IPS DF 6.9 (cell line): Measurements from ENCODE around the gene RALGPS1.

ENCODE experiments used
- DNase-seq: peaks from one replicate; pipeline ENCODE4 v3.0.0-alpha.2; 2013; ENCODE audit warnings: low read depth, low spot score
- H3K27ac ChIP-seq: one replicate; pipeline ENCODE4 v1.5.1; 2013; ENCODE audit warnings: low read length, control low read depth
- H3K27me3 ChIP-seq: 2 replicates; pipeline ENCODE4 v1.6.1; 2013; ENCODE audit warnings: mild to moderate bottlenecking, low read length; ENCODE audit not compliant: control insufficient read depth, insufficient read depth
- H3K36me3 ChIP-seq: 2 replicates; pipeline ENCODE4 v1.6.1; 2013; ENCODE audit warnings: low read length; ENCODE audit not compliant: control insufficient read depth, insufficient read depth
- H3K4me1 ChIP-seq: 2 replicates; pipeline ENCODE4 v1.6.1; 2013; ENCODE audit warnings: low read length; ENCODE audit not compliant: control insufficient read depth, insufficient read depth
- H3K4me3 ChIP-seq: 2 replicates; pipeline ENCODE4 v1.5.1; 2013; ENCODE audit warnings: mild to moderate bottlenecking, low read length
- H3K9me3 ChIP-seq: 2 replicates; pipeline ENCODE4 v1.6.1; 2013; ENCODE audit warnings: low read length, inconsistent platforms; ENCODE audit not compliant: control insufficient read depth, insufficient read depth
- WGBS: extraction: QIAGEN DNeasy Blood & Tissue Kit; methylation state at CpG from one replicate; pipeline ENCODE4 v1.1.7; 2013; ENCODE audit warnings: mixed read lengths, missing lambda C conversion rate; ENCODE audit not compliant: insufficient read length, insufficient coverage; 5-methylcytosine and 5-hydroxymethylcytosine counted together

The RALGPS1 gene

DNA sequence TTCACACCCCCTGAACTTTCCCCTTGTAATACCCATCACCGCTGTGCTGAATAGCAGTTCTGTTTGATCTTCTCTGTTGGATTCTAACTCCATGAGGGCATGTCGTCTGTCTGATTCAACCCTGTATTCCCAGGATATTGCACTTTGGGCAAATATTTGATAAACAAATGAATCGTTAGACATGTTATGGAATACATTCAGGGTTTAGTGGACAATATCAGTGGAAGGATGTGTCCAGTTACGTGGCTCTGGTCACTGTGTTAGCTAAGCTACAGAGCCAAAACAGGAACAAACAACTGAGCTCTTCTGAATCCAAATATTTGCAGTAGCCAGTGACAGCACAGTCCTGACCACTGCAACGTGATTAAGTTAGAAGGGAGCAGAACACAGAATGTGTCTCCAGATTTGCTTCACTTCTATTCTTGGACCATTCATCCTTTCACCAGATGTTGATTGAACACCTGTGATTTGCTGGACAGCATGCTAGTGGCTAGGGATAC is 194.7 kb downstream of the RALGPS1 start:
- peaks cover 14% of the 10 kb centered on the region for H3K4me1 ChIP-seq
- H3K4me3 ChIP-seq: no peak overlapping the region
- DNase-seq: no peak
- H3K27me3 ChIP-seq: no peaks in the 10 kb centered on the region
- H3K36me3 ChIP-seq: 0 out of 2 replicates have a peak, but pooled peaks cover 2% of the 10 kb centered on the region
- no CpG with 5 or more reads among the region's 5 CpGs for WGBS
- no peaks in the 10 kb centered on the region for H3K9me3 ChIP-seq
- no peak overlapping the region for H3K27ac ChIP-seq

DNA sequence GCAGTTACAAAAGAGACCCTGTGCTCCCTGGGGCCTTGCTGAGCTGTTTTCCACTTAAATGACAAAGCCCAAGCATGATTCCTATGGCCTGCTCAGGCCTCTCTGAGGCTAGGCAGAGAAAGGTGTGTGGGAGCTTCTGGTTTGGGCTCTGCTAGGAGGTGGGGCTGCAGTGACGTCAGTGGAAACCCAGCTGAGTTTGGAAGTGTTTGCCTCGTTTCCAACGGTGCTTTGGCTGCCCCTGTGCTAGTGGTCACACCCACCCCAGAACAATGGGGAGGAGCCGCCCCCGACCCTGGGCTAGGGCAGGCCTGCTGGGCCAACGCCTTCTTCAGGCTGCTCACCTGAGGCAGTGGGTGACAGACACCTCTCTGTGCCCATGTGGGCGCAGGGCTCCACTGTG is 197.5 kb downstream of the RALGPS1 start:
- no peak overlapping the region for H3K27ac ChIP-seq
- no peaks in the 10 kb centered on the region for H3K27me3 ChIP-seq

DNA sequence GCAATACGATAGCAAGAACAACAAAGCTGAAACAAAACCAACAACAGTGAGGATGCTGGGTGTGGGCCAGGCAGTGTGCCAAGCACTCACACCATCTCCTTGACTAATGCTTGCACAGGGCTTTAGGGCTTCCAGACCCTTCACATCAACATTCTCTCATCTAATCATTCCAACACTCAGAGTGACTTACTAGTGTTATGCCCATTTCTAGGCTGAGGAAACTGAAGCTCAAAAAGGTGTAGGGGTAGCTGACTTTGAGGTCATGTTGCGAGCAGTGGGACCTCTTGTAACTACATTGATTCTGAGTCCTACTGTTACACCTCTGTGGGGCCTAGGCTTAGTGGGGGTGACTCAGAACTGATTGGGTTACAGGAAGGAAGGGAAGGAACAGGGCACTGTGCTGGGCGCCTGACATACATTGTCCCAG is 198.2 kb downstream of the RALGPS1 start:
- H3K9me3 ChIP-seq: no peaks in the 10 kb centered on the region
- WGBS: no CpG with 5 or more reads among the region's 3 CpGs
- H3K27ac ChIP-seq: no peak overlapping the region
- DNase-seq: no peak
- no peak overlapping the region for H3K4me3 ChIP-seq
- peaks cover 14% of the 10 kb centered on the region for H3K4me1 ChIP-seq
- no peaks in the 10 kb centered on the region for H3K27me3 ChIP-seq
- H3K36me3 ChIP-seq: 0 out of 2 replicates have a peak, but pooled peaks cover 2% of the 10 kb centered on the region

More for the DNA sequence above, 197.5 kb downstream of the RALGPS1 start:
- Histone ChIP-seq H3K4me3 (no peak overlapping the region), H3K9me3 (no peaks in the 10 kb centered on the region), H3K36me3 (0 out of 2 replicates have a peak, but pooled peaks cover 2% of the 10 kb centered on the region), H3K4me1 (peaks cover 14% of the 10 kb centered on the region)
- peak; percentile 93 for DNase-seq
- WGBS: no CpG with 5 or more reads among the region's 7 CpGs

DNA sequence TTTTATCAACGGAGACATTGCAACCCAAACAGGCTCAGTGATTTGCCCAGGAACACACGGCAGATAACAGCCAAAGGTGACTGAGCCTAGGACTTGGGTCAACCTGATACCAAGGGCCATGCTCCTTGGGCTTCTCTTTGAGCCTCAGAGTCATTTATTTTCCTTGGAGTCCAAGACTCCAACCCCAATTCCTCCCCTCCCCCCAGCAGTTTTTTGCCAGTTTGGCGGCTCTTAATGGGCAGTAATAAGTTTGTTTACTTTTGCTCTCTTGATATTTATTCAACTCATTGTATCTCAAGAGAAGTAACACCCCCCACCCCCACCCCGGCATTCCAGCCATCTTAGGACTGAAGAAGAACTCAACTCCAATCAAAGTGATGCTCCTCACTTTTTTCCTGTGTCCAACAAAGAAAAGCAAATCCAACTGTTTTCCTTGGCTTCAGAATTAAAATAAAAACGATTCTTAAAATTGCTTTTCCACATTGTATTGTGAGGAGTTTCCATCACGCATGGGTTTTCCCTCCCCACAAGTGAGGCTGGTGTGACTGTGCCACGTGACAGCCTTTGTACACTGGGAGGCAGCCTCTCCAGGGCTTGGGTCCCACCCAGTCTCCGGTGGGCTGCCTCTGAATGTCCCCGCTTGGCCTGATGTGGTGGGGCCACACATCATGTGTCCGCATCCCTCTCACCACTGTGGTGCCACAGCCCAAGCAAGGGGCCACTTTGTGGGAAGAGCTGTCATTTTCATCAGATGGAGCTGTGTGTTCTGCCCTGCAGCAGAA is 198.8 kb downstream of the RALGPS1 start:
- H3K36me3 ChIP-seq: no peaks in the 10 kb centered on the region
- no peak for DNase-seq
- no peak overlapping the region for H3K4me3 ChIP-seq
- H3K27me3 ChIP-seq: no peaks in the 10 kb centered on the region
- no peak overlapping the region for H3K27ac ChIP-seq
- peaks cover 14% of the 10 kb centered on the region for H3K4me1 ChIP-seq
- no peaks in the 10 kb centered on the region for H3K9me3 ChIP-seq
- WGBS: no CpG with 5 or more reads among the region's 10 CpGs

DNA sequence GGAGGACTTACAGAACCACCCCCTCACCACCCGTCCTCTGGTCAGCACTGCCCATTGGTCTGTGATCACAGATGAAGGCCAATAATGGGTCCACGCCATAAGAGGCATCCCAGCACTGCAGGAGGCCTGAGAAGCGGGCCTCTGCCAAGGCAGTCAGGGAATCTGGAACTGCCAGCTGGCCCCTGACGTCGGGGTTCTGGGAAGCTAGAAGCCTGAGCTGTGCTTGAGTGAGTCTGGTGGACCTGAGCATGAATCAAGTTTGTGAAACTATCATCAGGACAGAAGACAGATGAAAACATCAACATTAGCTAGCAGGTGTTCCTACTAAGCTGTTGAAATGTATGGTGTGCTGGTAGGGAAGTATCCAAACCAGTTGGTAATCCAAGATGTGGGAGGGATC is 200.0 kb downstream of the RALGPS1 start:
- WGBS: no CpG with 5 or more reads among the region's 5 CpGs
- Histone ChIP-seq H3K9me3 (no peaks in the 10 kb centered on the region), H3K36me3 (no peaks in the 10 kb centered on the region), H3K27ac (no peak overlapping the region), H3K4me1 (peaks cover 14% of the 10 kb centered on the region), H3K27me3 (no peaks in the 10 kb centered on the region), H3K4me3 (no peak overlapping the region)
- no peak for DNase-seq

DNA sequence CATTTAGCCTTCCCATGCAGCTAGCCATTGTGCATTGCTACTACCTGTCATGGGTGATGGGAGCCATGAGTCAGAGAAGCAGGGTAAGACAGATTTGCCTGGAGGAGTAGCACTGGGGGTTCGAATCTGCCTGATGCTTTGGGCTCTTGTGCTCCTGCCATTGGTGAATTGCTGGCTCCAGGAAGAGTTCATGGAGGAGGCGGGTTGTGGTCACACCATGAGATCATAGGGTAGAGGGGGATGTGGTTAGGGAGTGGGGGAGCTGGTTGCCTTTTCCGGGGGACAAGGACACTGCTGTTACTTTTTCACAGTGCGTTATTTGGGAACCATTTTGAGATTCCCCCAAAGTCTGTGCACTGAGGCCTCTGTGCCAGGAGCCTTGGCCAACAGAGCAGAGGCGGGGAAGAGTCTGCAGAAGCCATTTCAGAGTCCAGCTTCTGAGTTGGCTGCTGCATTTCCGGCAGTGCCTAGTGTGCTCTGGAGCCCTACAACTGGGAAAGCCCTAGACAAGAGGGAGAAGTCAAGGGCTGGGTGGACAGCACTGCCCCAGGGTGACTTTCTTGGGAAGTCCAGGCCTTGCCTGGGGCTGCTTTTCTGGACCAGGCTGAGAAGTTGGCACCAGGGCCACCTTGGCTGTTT is 201.6 kb downstream of the RALGPS1 start:
- no peaks in the 10 kb centered on the region for H3K27me3 ChIP-seq
- H3K4me3 ChIP-seq: no peak overlapping the region
- H3K36me3 ChIP-seq: no peaks in the 10 kb centered on the region
- no peak overlapping the region for H3K27ac ChIP-seq
- peaks cover 12% of the 10 kb centered on the region for H3K4me1 ChIP-seq
- no peak for DNase-seq
- H3K9me3 ChIP-seq: no peaks in the 10 kb centered on the region
- no CpG with 5 or more reads among the region's 6 CpGs for WGBS

DNA sequence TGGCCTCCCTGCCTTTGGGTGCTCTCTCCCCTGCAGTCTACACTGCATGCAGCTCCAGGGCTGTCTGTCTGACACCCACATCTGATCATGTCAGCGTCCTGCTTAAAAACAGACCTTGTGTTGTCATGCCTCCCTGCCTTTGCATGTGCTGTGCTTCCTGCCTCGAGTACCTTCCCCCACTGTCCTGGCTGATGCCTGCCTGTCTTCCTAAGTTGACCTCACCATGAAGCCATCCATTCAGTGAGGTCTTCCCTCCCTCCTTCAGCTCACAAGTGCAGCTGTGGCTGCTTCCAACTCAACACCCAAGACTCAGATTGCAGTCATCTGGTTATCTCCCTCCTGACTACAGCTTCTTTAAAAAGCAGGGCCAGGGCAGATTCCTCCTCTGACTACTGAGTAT is 202.4 kb downstream of the RALGPS1 start:
- DNase-seq: no peak
- peaks cover 8% of the 10 kb centered on the region for H3K4me1 ChIP-seq
- H3K9me3 ChIP-seq: no peaks in the 10 kb centered on the region
- H3K4me3 ChIP-seq: no peak overlapping the region
- H3K36me3 ChIP-seq: no peaks in the 10 kb centered on the region
- H3K27ac ChIP-seq: no peak overlapping the region
- no CpG with 5 or more reads among the region's 2 CpGs for WGBS
- no peaks in the 10 kb centered on the region for H3K27me3 ChIP-seq

DNA sequence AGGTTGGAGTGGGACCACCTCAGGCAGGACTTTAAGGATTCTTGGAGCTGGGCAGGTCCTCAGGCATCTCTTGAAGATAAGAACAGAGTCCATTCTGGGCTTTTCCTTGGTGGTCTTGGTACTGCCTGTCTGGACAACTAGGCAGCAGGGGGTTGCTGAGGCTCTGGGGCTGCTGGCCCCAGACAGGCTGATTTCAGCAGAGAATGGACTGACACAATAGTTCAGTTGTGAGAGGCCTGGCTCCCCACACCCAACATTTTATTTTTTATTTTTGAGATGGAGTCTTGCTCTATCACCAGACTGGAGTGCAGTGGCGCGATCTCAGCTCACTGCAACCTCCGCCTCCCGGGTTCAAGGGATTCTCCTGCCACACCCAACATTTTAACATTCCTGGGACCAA is 203.2 kb downstream of the RALGPS1 start:
- H3K36me3 ChIP-seq: no peaks in the 10 kb centered on the region
- no peak overlapping the region for H3K27ac ChIP-seq
- DNase-seq: no peak
- WGBS: no CpG with 5 or more reads among the region's 4 CpGs
- no peaks in the 10 kb centered on the region for H3K9me3 ChIP-seq
- H3K27me3 ChIP-seq: no peaks in the 10 kb centered on the region
- H3K4me3 ChIP-seq: no peak overlapping the region
- peaks cover 1% of the 10 kb centered on the region; the same call in 1 of the 2 replicates for H3K4me1 ChIP-seq

DNA sequence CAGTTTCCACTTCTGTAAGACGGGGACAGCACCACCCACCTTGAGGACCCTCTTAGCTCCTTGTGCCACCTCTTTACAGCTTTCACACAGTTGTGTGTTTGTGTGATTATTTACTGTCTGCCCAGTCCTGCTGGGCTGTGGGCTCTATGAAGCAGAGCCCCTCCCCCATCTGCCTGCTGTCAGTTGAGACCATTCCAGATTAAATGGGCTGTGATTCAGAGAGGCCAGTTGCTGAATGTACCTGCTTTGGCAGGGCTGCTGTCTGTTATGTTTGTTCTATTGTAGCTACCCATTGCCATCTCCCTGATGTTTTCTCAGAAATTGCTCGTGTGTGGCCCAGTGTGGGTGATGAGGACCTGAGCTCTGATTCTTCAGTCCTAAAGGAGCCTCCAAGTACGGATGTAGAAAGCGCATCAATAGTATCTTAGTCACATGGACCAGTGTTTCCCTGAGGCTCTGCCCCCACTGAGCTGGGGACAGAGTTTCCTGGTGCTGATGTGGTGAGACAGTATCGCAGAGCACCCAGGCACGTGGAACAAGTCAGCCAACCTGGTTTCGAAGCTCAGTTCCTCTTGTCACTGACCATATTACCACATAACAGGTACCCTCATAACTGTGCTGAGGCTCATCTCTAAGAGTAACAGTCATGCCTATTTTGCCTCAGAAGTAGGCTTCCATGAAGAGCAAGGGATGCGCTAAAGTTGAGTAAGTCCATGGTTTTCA is 204.2 kb downstream of the RALGPS1 start:
- H3K9me3 ChIP-seq: no peaks in the 10 kb centered on the region
- no peak overlapping the region for H3K4me3 ChIP-seq
- H3K27ac ChIP-seq: no peak overlapping the region
- H3K4me1 ChIP-seq: peaks cover 4% of the 10 kb centered on the region; the same call in 1 of the 2 replicates
- H3K36me3 ChIP-seq: no peaks in the 10 kb centered on the region
- no peaks in the 10 kb centered on the region for H3K27me3 ChIP-seq
- DNase-seq: no peak
- no CpG with 5 or more reads among the region's 8 CpGs for WGBS

DNA sequence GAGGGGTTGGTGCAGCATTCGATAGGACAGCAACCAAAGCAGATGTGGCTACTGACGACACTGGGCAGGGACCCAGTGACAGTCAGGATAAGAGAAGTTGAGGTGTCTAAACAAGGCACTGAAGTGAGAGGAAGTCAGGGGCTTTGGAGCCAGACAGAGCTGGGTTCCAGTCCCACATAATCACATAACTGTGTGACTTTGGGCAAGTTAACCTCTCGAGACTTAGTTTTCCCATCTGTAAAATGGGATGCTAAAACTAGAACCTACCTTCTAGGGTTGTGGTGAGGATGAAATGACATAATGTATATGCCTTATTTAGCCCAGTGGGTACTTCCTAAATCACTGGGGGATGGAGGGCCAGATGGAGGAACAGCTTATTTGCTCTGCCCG is 204.7 kb downstream of the RALGPS1 start:
- H3K4me1 ChIP-seq: peaks cover 4% of the 10 kb centered on the region; the same call in 1 of the 2 replicates
- no peaks in the 10 kb centered on the region for H3K27me3 ChIP-seq
- no peak for DNase-seq
- H3K4me3 ChIP-seq: no peak overlapping the region
- no peaks in the 10 kb centered on the region for H3K9me3 ChIP-seq
- no CpG with 5 or more reads among the region's 4 CpGs for WGBS
- H3K27ac ChIP-seq: no peak overlapping the region
- no peaks in the 10 kb centered on the region for H3K36me3 ChIP-seq
